ENCODE measurements around the gene STX11.

Gene STX11

GRCh38 chr6:144139817-144140216 lies 10.5 kb upstream of the STX11 start:
- H2AFZ ChIP-seq (ENCODE audit: low read depth, low read length), result no peak overlapping the region
- no peak overlapping the region for H3K27ac ChIP-seq (ENCODE audit: low read length)
- no peaks in the 10 kb centered on the region for H3K4me1 ChIP-seq (ENCODE audit: low read length)
- H4K20me1 ChIP-seq (ENCODE audit: insufficient read depth, low read length), result no peaks in the 10 kb centered on the region
- H3K9ac ChIP-seq (ENCODE audit: low read length), result no peak overlapping the region
- H3K36me3 ChIP-seq (replicated peaks; ENCODE audit: low read depth, low read length), result no peaks in the 10 kb centered on the region
- H3K27me3 ChIP-seq (ENCODE audit: low read depth, low read length), result peaks cover 6% of the 10 kb centered on the region; the same call in 1 of the 2 replicates
- H3K4me2 ChIP-seq (ENCODE audit: low read length), result no peak overlapping the region
- H3K9me3 ChIP-seq (ENCODE audit: insufficient read depth, low read length), result no peaks in the 10 kb centered on the region
- H3K79me2 ChIP-seq (ENCODE audit: low read length), result no peaks in the 10 kb centered on the region
- TF ChIP-seq CTCF (IDR thresholded peaks at IDR 0.05; ENCODE audit: low read depth, low read length), result no peak
- TF ChIP-seq EZH2phosphoT487 (IDR thresholded peaks at IDR 0.05; ENCODE audit: low read depth), result no peak
- H3K4me3 ChIP-seq (ENCODE audit: low read length), result no peak overlapping the region

GRCh38 chr6:144140867-144141266 lies 9.4 kb upstream of the STX11 start:
- Histone ChIP-seq H3K79me2 (ENCODE audit: low read length) (no peaks in the 10 kb centered on the region), H3K4me1 (ENCODE audit: low read length) (no peaks in the 10 kb centered on the region), H4K20me1 (ENCODE audit: insufficient read depth, low read length) (no peaks in the 10 kb centered on the region), H3K27me3 (ENCODE audit: low read depth, low read length) (peaks cover 6% of the 10 kb centered on the region; the same call in 1 of the 2 replicates), H3K36me3 (replicated peaks; ENCODE audit: low read depth, low read length) (no peaks in the 10 kb centered on the region), H2AFZ (ENCODE audit: low read depth, low read length) (no peak overlapping the region), H3K4me3 (ENCODE audit: low read length) (no peak overlapping the region), H3K4me2 (ENCODE audit: low read length) (0 out of 2 replicates have a peak overlapping the region, but pooled peaks have one; percentile 11), H3K9ac (ENCODE audit: low read length) (no peak overlapping the region), H3K9me3 (ENCODE audit: insufficient read depth, low read length) (no peaks in the 10 kb centered on the region), H3K27ac (ENCODE audit: low read length) (no peak overlapping the region)
- no peak for TF ChIP-seq EZH2phosphoT487 (IDR thresholded peaks at IDR 0.05; ENCODE audit: low read depth)
- no peak for TF ChIP-seq CTCF (IDR thresholded peaks at IDR 0.05; ENCODE audit: low read depth, low read length)

GRCh38 chr6:144141470-144141869 lies 8.8 kb upstream of the STX11 start:
- Histone ChIP-seq H3K79me2 (ENCODE audit: low read length) (no peaks in the 10 kb centered on the region), H3K9ac (ENCODE audit: low read length) (no peak overlapping the region), H3K27ac (ENCODE audit: low read length) (no peak overlapping the region), H3K36me3 (replicated peaks; ENCODE audit: low read depth, low read length) (no peaks in the 10 kb centered on the region), H3K27me3 (ENCODE audit: low read depth, low read length) (peaks cover under 1% of the 10 kb centered on the region; the same call in 1 of the 2 replicates), H3K9me3 (ENCODE audit: insufficient read depth, low read length) (no peaks in the 10 kb centered on the region), H2AFZ (ENCODE audit: low read depth, low read length) (no peak overlapping the region), H3K4me3 (ENCODE audit: low read length) (no peak overlapping the region), H4K20me1 (ENCODE audit: insufficient read depth, low read length) (no peaks in the 10 kb centered on the region), H3K4me1 (ENCODE audit: low read length) (no peaks in the 10 kb centered on the region), H3K4me2 (ENCODE audit: low read length) (no peak overlapping the region)
- no peak for TF ChIP-seq EZH2phosphoT487 (IDR thresholded peaks at IDR 0.05; ENCODE audit: low read depth)
- TF ChIP-seq CTCF (IDR thresholded peaks at IDR 0.05; ENCODE audit: low read depth, low read length), result no peak

- no peaks in the 10 kb centered on the region for H3K4me1 ChIP-seq (ENCODE audit: low read length)
- H3K27me3 ChIP-seq (ENCODE audit: low read depth, low read length), result no peaks in the 10 kb centered on the region
- H3K27ac ChIP-seq (ENCODE audit: low read length), result no peak overlapping the region
- H3K9me3 ChIP-seq (ENCODE audit: insufficient read depth, low read length), result no peaks in the 10 kb centered on the region
- H4K20me1 ChIP-seq (ENCODE audit: insufficient read depth, low read length), result no peaks in the 10 kb centered on the region
- TF ChIP-seq CTCF (IDR thresholded peaks at IDR 0.05; ENCODE audit: low read depth, low read length) (no peak), EZH2phosphoT487 (IDR thresholded peaks at IDR 0.05; ENCODE audit: low read depth) (no peak)
- H3K79me2 ChIP-seq (ENCODE audit: low read length), result no peaks in the 10 kb centered on the region
- H3K4me2 ChIP-seq (ENCODE audit: low read length), result no peak overlapping the region
- no peak overlapping the region for H3K4me3 ChIP-seq (ENCODE audit: low read length)
- no peak overlapping the region for H3K9ac ChIP-seq (ENCODE audit: low read length)
- H2AFZ ChIP-seq (ENCODE audit: low read depth, low read length), result no peak overlapping the region
- H3K36me3 ChIP-seq (replicated peaks; ENCODE audit: low read depth, low read length), result no peaks in the 10 kb centered on the region
These were observed 7.2 kb upstream of the STX11 start for GRCh38 chr6:144143106-144143505.

Data from OCI-LY3 (cell line).